ENCODE results near the gene DUSP7. TPM values are rescaled to one million over a fixed set of nuclear protein-coding genes. Genes with fewer than 3 reads are reported as not detected.
A peak's percentile ranks its signal among the peaks of the same experiment; 100 is the strongest.

The DUSP7 gene
- total and polyA plus RNA-seq, 9 of the 15 experiments (the other 6 are each of a cell fraction or from before 2014, with no cell fraction given): 0.45 to 15.8 (median 8.2) TPM

DNA sequence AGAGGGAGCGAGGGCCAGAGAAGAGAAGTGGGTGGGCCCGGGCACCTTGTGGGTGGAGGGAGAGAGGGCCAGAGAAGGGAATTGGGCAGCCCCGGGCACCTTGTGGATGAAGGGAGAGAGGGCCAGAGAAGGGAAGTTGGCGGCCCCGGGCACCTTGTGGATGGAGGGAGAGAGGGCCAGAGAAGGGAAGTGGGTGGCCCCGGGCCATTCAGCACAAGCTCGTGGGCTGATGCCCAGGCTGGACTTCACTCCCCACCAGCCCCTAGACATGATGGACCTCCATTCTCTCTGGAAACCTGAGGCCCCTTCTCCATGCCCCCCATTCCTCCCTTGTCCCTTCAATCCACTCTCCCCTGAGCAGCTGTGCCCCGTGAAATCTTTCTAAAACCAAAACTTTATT is 15.8 kb downstream of the DUSP7 start:
- Histone ChIP-seq H3K9me3 (replicated peaks; ENCODE audit: control insufficient read depth, insufficient read depth, low read depth, low read length) (no peaks in the 10 kb centered on the region), H2AFZ (ENCODE audit: low read depth, low read length) (no peak overlapping the region), H3K79me2 (ENCODE audit: control insufficient read depth, insufficient read depth, low read length) (no peaks in the 10 kb centered on the region), H3K36me3 (ENCODE audit: control insufficient read depth, insufficient read depth, low read length) (no peaks in the 10 kb centered on the region), H3K9ac (ENCODE audit: insufficient read depth in 1 of 2, low read depth in 2 of 2, low read length in 2 of 2) (peak overlapping the region in 1 of 2 experiments; percentile 9; a peak in 1 of 4 replicates), H3K4me3 (no peak overlapping the region), H3K4me1 (replicated peaks in 1 of 2; ENCODE audit: control insufficient read depth in 2 of 2, insufficient read depth in 2 of 2, low read length in 2 of 2) (peaks cover 3 to 26% of the 10 kb centered on the region in 2 experiments; a peak in 4 of 5 replicates), H3K4me2 (ENCODE audit: insufficient read depth, low read length) (no peak overlapping the region), H3K27me3 (ENCODE audit: control insufficient read depth in 2 of 2, insufficient read depth in 2 of 2, low read length in 2 of 2) (peaks cover 0 to 22% of the 10 kb centered on the region in 2 experiments; a peak in 2 of 5 replicates), H3K9me1 (ENCODE audit: control insufficient read depth, insufficient read depth, low read length) (no peaks in the 10 kb centered on the region), H3K27ac (ENCODE audit: extremely low read depth, low read depth, low read length) (no peak overlapping the region), H4K20me1 (replicated peaks; ENCODE audit: control insufficient read depth, insufficient read depth, low read length) (no peaks in the 10 kb centered on the region)
- BruUV-seq (replicated peaks): no TSS peak
- no peak for DNase-seq (ENCODE audit: extremely low read depth in 1 of 4, low spot score in 3 of 4)
- no peak for ATAC-seq
- CTCF ChIA-PET (ENCODE audit: low intra/inter-chr PET ratio): no interaction called here
- no peak for FAIRE-seq
- WGBS (ENCODE audit: insufficient coverage, low coverage, missing lambda C conversion rate): 0% methylated on average over 1 of the region's 8 CpGs
- in situ Hi-C loops (cut with MboI) (no loop called here), intact Hi-C loops (cut with micrococcal nuclease) (no loop called here)
- POLR2A ChIA-PET: interaction anchor here (0.5 to 1.5 kb wide), 3 partner anchors 13 to 184 kb away, joined by 3 to 8 read pairs (median 3); partner anchors contain the start of gene RPL29
- TF ChIP-seq U2AF1 (optimal IDR thresholded peaks at IDR 0.05; ENCODE audit: low read depth, low read length): no peak
- no peak for TF ChIP-seq NBN (IDR thresholded peaks at IDR 0.05; ENCODE audit: low read depth)
- no peak for TF ChIP-seq AFF1 (IDR thresholded peaks at IDR 0.05; ENCODE audit: low read depth in 1 of 2, partially characterized antibody in 2 of 2)
- no peak for TF ChIP-seq FOSL1 (tag; conservative IDR thresholded peaks at IDR 0.05)
- TF ChIP-seq HMGXB4 (CRISPR knock-in tag; IDR thresholded peaks at IDR 0.05): no peak
- TF ChIP-seq, protein P1, sequence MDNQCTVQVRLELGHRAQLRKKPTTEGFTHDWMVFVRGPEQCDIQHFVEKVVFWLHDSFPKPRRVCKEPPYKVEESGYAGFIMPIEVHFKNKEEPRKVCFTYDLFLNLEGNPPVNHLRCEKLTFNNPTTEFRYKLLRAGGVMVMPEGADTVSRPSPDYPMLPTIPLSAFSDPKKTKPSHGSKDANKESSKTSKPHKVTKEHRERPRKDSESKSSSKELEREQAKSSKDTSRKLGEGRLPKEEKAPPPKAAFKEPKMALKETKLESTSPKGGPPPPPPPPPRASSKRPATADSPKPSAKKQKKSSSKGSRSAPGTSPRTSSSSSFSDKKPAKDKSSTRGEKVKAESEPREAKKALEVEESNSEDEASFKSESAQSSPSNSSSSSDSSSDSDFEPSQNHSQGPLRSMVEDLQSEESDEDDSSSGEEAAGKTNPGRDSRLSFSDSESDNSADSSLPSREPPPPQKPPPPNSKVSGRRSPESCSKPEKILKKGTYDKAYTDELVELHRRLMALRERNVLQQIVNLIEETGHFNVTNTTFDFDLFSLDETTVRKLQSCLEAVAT (IDR thresholded peaks at IDR 0.05): no peak
- no peak for TF ChIP-seq ZBTB11 (CRISPR knock-in tag; IDR thresholded peaks at IDR 0.05)
- TF ChIP-seq ZNF175 (CRISPR knock-in tag; IDR thresholded peaks at IDR 0.05; ENCODE audit: low read depth): no peak
- TF ChIP-seq ZNF24 (IDR thresholded peaks at IDR 0.05): no peak
